Midbrain (tissue), 1 donor: ENCODE data around the gene ALG1L2.
"Not testable (repeated sequence)": the region's sequence is repeated elsewhere in the genome, so short reads cannot be mapped to it uniquely, and the experiment has no call there.

Experiments used
- DNase-seq: peaks from one replicate; lab custom pipeline; 2025; lab: John Stamatoyannopoulos, UW

Gene ALG1L2

GRCh38 chr3:130081351-130081881, at the start of gene ALG1L2:
TSS of gene ALG1L2 (plus strand) at chr3:130081831. CDS start at chr3:130082017, 186 bp downstream.
- no peak for DNase-seq

GRCh38 chr3:130037126-130037815, 44.4 kb upstream of the ALG1L2 start:
- DNase-seq, result not testable (repeated sequence)

- DNase-seq, result not testable (repeated sequence)
These were observed 38.9 kb upstream of the ALG1L2 start for GRCh38 chr3:130042736-130043135.

GRCh38 chr3:130043658-130044057, 38.0 kb upstream of the ALG1L2 start:
- not testable (repeated sequence) for DNase-seq

- DNase-seq, result no peak
These were observed 37.3 kb upstream of the ALG1L2 start for GRCh38 chr3:130044370-130044769.

GRCh38 chr3:130048726-130049125, 32.9 kb upstream of the ALG1L2 start:
- no peak for DNase-seq

- DNase-seq, result not testable (repeated sequence)
These were observed 29.3 kb upstream of the ALG1L2 start for GRCh38 chr3:130052366-130052765.

GRCh38 chr3:130052965-130053364, 28.7 kb upstream of the ALG1L2 start:
- DNase-seq, result not testable (repeated sequence)

GRCh38 chr3:130057536-130058266, 23.9 kb upstream of the ALG1L2 start:
- not testable (repeated sequence) for DNase-seq

- not testable (repeated sequence) for DNase-seq
These were observed 23.4 kb upstream of the ALG1L2 start for GRCh38 chr3:130058267-130058657.

GRCh38 chr3:130058716-130059115, 22.9 kb upstream of the ALG1L2 start:
- DNase-seq, result not testable (repeated sequence)

- not testable (repeated sequence) for DNase-seq
These were observed 22.5 kb upstream of the ALG1L2 start for GRCh38 chr3:130059162-130059561.

GRCh38 chr3:130073582-130073981, 8.0 kb upstream of the ALG1L2 start:
- DNase-seq, result no peak

- DNase-seq, result no peak
These were observed 4.0 kb upstream of the ALG1L2 start for GRCh38 chr3:130077636-130078035.

GRCh38 chr3:130083363-130084090, 1.9 kb downstream of the ALG1L2 start:
- not testable (repeated sequence) for DNase-seq

- no peak for DNase-seq
These were observed 2.9 kb downstream of the ALG1L2 start for GRCh38 chr3:130084436-130084980.

GRCh38 chr3:130085881-130086280, 4.2 kb downstream of the ALG1L2 start:
- no peak for DNase-seq

GRCh38 chr3:130086628-130087027, 5.0 kb downstream of the ALG1L2 start:
- not testable (repeated sequence) for DNase-seq

GRCh38 chr3:130088061-130088460, 6.4 kb downstream of the ALG1L2 start:
- DNase-seq, result no peak

- DNase-seq, result not testable (repeated sequence)
These were observed 9.1 kb downstream of the ALG1L2 start for GRCh38 chr3:130090681-130091080.

- no peak for DNase-seq
These were observed 10.3 kb downstream of the ALG1L2 start for GRCh38 chr3:130091958-130092357.
